Measurements from ENCODE around the gene TTC27. TPM values are rescaled to one million over a fixed set of nuclear protein-coding genes. Genes with fewer than 3 reads are reported as not detected.
"Not testable (repeated sequence)": the region's sequence is repeated elsewhere in the genome, so short reads cannot be mapped to it uniquely, and the experiment has no call there.

Gene TTC27
- total and polyA plus RNA-seq, 9 donors: 9.9 to 21.2 (median 15.3) TPM

- intact Hi-C loops (cut with DNase I): no loop called here
These were observed 214.4 kb downstream of the TTC27 start for GRCh38 chr2:32841931-32842898.

GRCh38 chr2:32843699-32844098, 215.8 kb downstream of the TTC27 start:
- H3K27me3 ChIP-seq: no peaks in the 10 kb centered on the region
- H3K4me3 ChIP-seq: no peak overlapping the region
- WGBS, 3 donors: 84 to 96% (median 91%) methylated on average over 1 of the region's 1 CpG
- DNase-seq: no peak
- H3K36me3 ChIP-seq: no peaks in the 10 kb centered on the region
- TF ChIP-seq POLR2A (IDR thresholded peaks at IDR 0.05): no peak
- TF ChIP-seq EP300 (IDR thresholded peaks at IDR 0.05): no peak
- no peak for TF ChIP-seq CTCF (IDR thresholded peaks at IDR 0.05)
- intact Hi-C loops (cut with DNase I): no loop called here
- H3K9me3 ChIP-seq: no peaks in the 10 kb centered on the region
- no peaks in the 10 kb centered on the region for H3K4me1 ChIP-seq (ENCODE audit: insufficient read depth)
- no peak overlapping the region for H3K27ac ChIP-seq

More at GRCh38 chr2:32841931-32842898, 214.4 kb downstream of the TTC27 start:
- H3K4me1 ChIP-seq (ENCODE audit: insufficient read depth): no peaks in the 10 kb centered on the region
- WGBS, 3 donors: 70 to 84% (median 78%) methylated on average over 11 of the region's 11 CpGs
- no peak overlapping the region for H3K27ac ChIP-seq
- H3K4me3 ChIP-seq: no peak overlapping the region
- H3K27me3 ChIP-seq: no peaks in the 10 kb centered on the region
- no peaks in the 10 kb centered on the region for H3K36me3 ChIP-seq
- DNase-seq: no peak
- TF ChIP-seq EP300 (IDR thresholded peaks at IDR 0.05): no peak
- no peak for TF ChIP-seq POLR2A (IDR thresholded peaks at IDR 0.05)
- TF ChIP-seq CTCF (IDR thresholded peaks at IDR 0.05): no peak
- no peaks in the 10 kb centered on the region for H3K9me3 ChIP-seq

- WGBS, 3 donors: 53 to 59% (median 56%) methylated on average over 4 of the region's 4 CpGs
- H3K27ac ChIP-seq: no peak overlapping the region
- H3K4me3 ChIP-seq: no peak overlapping the region
- H3K9me3 ChIP-seq: no peaks in the 10 kb centered on the region
- H3K36me3 ChIP-seq: no peaks in the 10 kb centered on the region
- DNase-seq: no peak
- intact Hi-C loops (cut with DNase I): no loop called here
- H3K4me1 ChIP-seq (ENCODE audit: insufficient read depth): no peaks in the 10 kb centered on the region
- no peaks in the 10 kb centered on the region for H3K27me3 ChIP-seq
- TF ChIP-seq EP300 (IDR thresholded peaks at IDR 0.05): no peak
- no peak for TF ChIP-seq CTCF (IDR thresholded peaks at IDR 0.05)
- TF ChIP-seq POLR2A (IDR thresholded peaks at IDR 0.05): no peak
These were observed 216.4 kb downstream of the TTC27 start for GRCh38 chr2:32844253-32844652.

GRCh38 chr2:32846274-32846673, 218.4 kb downstream of the TTC27 start:
- H3K27ac ChIP-seq; H3K36me3 ChIP-seq; H3K27me3 ChIP-seq; H3K4me3 ChIP-seq; H3K9me3 ChIP-seq; H3K4me1 ChIP-seq (ENCODE audit: insufficient read depth); DNase-seq; intact Hi-C loops (cut with DNase I): not testable (repeated sequence)
- 86 to 91% (median 86%) methylated on average over 4 of the region's 4 CpGs for WGBS, 3 donors

GRCh38 chr2:32847734-32848133, 219.9 kb downstream of the TTC27 start:
- intact Hi-C loops (cut with DNase I): no loop called here
- no peak for DNase-seq
- no peaks in the 10 kb centered on the region for H3K36me3 ChIP-seq
- no peaks in the 10 kb centered on the region for H3K27me3 ChIP-seq
- H3K27ac ChIP-seq: no peak overlapping the region
- H3K4me1 ChIP-seq (ENCODE audit: insufficient read depth): no peaks in the 10 kb centered on the region
- TF ChIP-seq EP300 (IDR thresholded peaks at IDR 0.05) (no peak), CTCF (IDR thresholded peaks at IDR 0.05) (no peak), POLR2A (IDR thresholded peaks at IDR 0.05) (no peak)
- H3K4me3 ChIP-seq: no peak overlapping the region
- H3K9me3 ChIP-seq: no peaks in the 10 kb centered on the region

All from ovary (tissue), 9 donors.